HEK293 (cell line): Measurements from ENCODE around the gene FA2H.

Experiments
- CTCF ChIA-PET: fragments of 350-600 bp; formaldehyde crosslinking; extraction: SDS; loops from one replicate; lab custom pipeline; 2021; ENCODE audit warnings: antibody characterized with exemption; lab: Yijun Ruan, JAX
- POLR2A ChIA-PET: fragments of 300-600 bp; formaldehyde crosslinking; extraction: SDS; loops from one replicate; lab custom pipeline; 2020; ENCODE audit warnings: antibody characterized with exemption, inconsistent platforms; lab: Yijun Ruan, JAX
- H3K27ac ChIP-seq: fragments of 200-500 bp; sonication (Bioruptor generic); 2 replicates; pipeline ENCODE4 v1.5.1; 2014; ENCODE audit warnings: low read depth, low read length, control low read depth, inconsistent platforms; ENCODE audit errors: extremely low read depth
- H3K36me3 ChIP-seq, 2 experiments: fragments of 200-500 bp in 1 of 2; sonication (Bioruptor generic) in 1 of 2; 1 replicate in 1 of 2; 2 replicates in 1 of 2; pipeline ENCODE4 v1.5.1; 2014 to 2017; ENCODE audit warnings: inconsistent platforms in 2 of 2, low read length in 2 of 2; ENCODE audit not compliant: control insufficient read depth in 2 of 2, insufficient read depth in 1 of 2
- H3K4me1 ChIP-seq: fragments of 200-500 bp; sonication (Bioruptor generic); 2 replicates; pipeline ENCODE4 v1.5.1; 2014; ENCODE audit warnings: mild to moderate bottlenecking, low read length, inconsistent platforms; ENCODE audit not compliant: control insufficient read depth, insufficient read depth
- H3K4me3 ChIP-seq: 2 replicates; pipeline ENCODE4 v1.5.1; 2011; ENCODE audit warnings: low read depth, mild to moderate bottlenecking, control low read depth, low read length, moderate library complexity
- H3K9me3 ChIP-seq: fragments of 200-500 bp; sonication (Bioruptor generic); 2 replicates; pipeline ENCODE4 v1.5.1; 2014; ENCODE audit warnings: low read depth, low read length, inconsistent platforms; ENCODE audit not compliant: control insufficient read depth, insufficient read depth
- FEZF1 ChIP-seq: fragments of 450-650 bp; formaldehyde crosslinking; IDR thresholded peaks from 2 replicates; pipeline ENCODE4 v1.5.1; 2016; ENCODE audit warnings: missing biosample characterization, missing genetic modification characterization
- GLIS1 ChIP-seq: fragments of 450-650 bp; formaldehyde crosslinking; IDR thresholded peaks from 2 replicates; pipeline ENCODE4 v1.5.1; 2016; ENCODE audit warnings: missing biosample characterization, missing genetic modification characterization
- KLF7 ChIP-seq: fragments of 450-650 bp; formaldehyde crosslinking; IDR thresholded peaks from 2 replicates; pipeline ENCODE4 v1.5.1; 2016; ENCODE audit warnings: missing biosample characterization, missing genetic modification characterization, borderline replicate concordance
- SP3 ChIP-seq: fragments of 450-650 bp; formaldehyde crosslinking; IDR thresholded peaks from 2 replicates; pipeline ENCODE4 v1.5.1; 2016; ENCODE audit warnings: missing biosample characterization, missing genetic modification characterization
- ZNF114 ChIP-seq: fragments of 450-650 bp; formaldehyde crosslinking; IDR thresholded peaks from 2 replicates; pipeline ENCODE4 v1.5.0; 2017; ENCODE audit warnings: missing biosample characterization, missing genetic modification characterization
- ZNF155 ChIP-seq: fragments of 450-650 bp; formaldehyde crosslinking; IDR thresholded peaks from 2 replicates; pipeline ENCODE4 v1.5.1; 2016; ENCODE audit warnings: missing biosample characterization, missing genetic modification characterization
- ZNF157 ChIP-seq: fragments of 450-650 bp; formaldehyde crosslinking; IDR thresholded peaks from 2 replicates; pipeline ENCODE4 v1.5.1; 2016; ENCODE audit warnings: missing biosample characterization, missing genetic modification characterization
- ZNF292 ChIP-seq: fragments of 450-650 bp; formaldehyde crosslinking; IDR thresholded peaks from 2 replicates; pipeline ENCODE4 v1.5.1; 2016; ENCODE audit warnings: low read depth, missing biosample characterization, missing genetic modification characterization, borderline replicate concordance
- ZNF335 ChIP-seq: fragments of 450-650 bp; formaldehyde crosslinking; conservative IDR thresholded peaks from 2 replicates; pipeline ENCODE4 v1.5.1; 2016; ENCODE audit warnings: missing biosample characterization, missing genetic modification characterization
- ZNF354C ChIP-seq: fragments of 450-650 bp; formaldehyde crosslinking; IDR thresholded peaks from 2 replicates; pipeline ENCODE4 v1.5.1; 2016; ENCODE audit warnings: missing biosample characterization, missing genetic modification characterization, low read depth, borderline replicate concordance
- ZNF366 ChIP-seq: fragments of 450-650 bp; formaldehyde crosslinking; conservative IDR thresholded peaks from 2 replicates; pipeline ENCODE4 v1.5.1; 2016; ENCODE audit warnings: missing biosample characterization, missing genetic modification characterization
- ZNF404 ChIP-seq: fragments of 450-650 bp; formaldehyde crosslinking; IDR thresholded peaks from 2 replicates; pipeline ENCODE4 v1.5.1; 2017; ENCODE audit warnings: missing biosample characterization, missing genetic modification characterization
- ZNF473 ChIP-seq: fragments of 450-650 bp; formaldehyde crosslinking; IDR thresholded peaks from 2 replicates; pipeline ENCODE4 v1.5.1; 2017; ENCODE audit warnings: missing biosample characterization, missing genetic modification characterization
- ZNF48 ChIP-seq: fragments of 450-650 bp; formaldehyde crosslinking; IDR thresholded peaks from 2 replicates; pipeline ENCODE4 v1.5.1; 2016; ENCODE audit warnings: missing biosample characterization, missing genetic modification characterization
- ZNF585B ChIP-seq: fragments of 450-650 bp; formaldehyde crosslinking; IDR thresholded peaks from 2 replicates; pipeline ENCODE4 v1.5.1; 2016; ENCODE audit warnings: missing biosample characterization, missing genetic modification characterization
- ZNF670 ChIP-seq: fragments of 450-650 bp; formaldehyde crosslinking; IDR thresholded peaks from 2 replicates; pipeline ENCODE4 v1.5.1; 2016; ENCODE audit warnings: missing biosample characterization, missing genetic modification characterization, low read depth
- ZNF747 ChIP-seq: fragments of 450-650 bp; formaldehyde crosslinking; IDR thresholded peaks from 2 replicates; pipeline ENCODE4 v1.5.1; 2016; ENCODE audit warnings: missing biosample characterization, missing genetic modification characterization
- ZNF76 ChIP-seq: fragments of 450-650 bp; formaldehyde crosslinking; IDR thresholded peaks from 2 replicates; pipeline ENCODE4; 2016; ENCODE audit warnings: low read depth, missing biosample characterization, missing genetic modification characterization, borderline replicate concordance
- ZNF785 ChIP-seq: fragments of 450-650 bp; formaldehyde crosslinking; IDR thresholded peaks from 2 replicates; pipeline ENCODE4 v1.5.1; 2016; ENCODE audit warnings: missing biosample characterization, missing genetic modification characterization
- TF ChIP-seq, protein P1 (sequence below): fragments of 450-650 bp; formaldehyde crosslinking; IDR thresholded peaks from 2 replicates; pipeline ENCODE4 v1.5.1; 2016; ENCODE audit warnings: missing biosample characterization, missing genetic modification characterization
- TF ChIP-seq, protein P2 (sequence below): fragments of 450-650 bp; formaldehyde crosslinking; IDR thresholded peaks from 2 replicates; pipeline ENCODE4 v1.5.1; 2016; ENCODE audit warnings: missing biosample characterization, missing genetic modification characterization, borderline replicate concordance
- TF ChIP-seq, protein P3 (sequence below): fragments of 450-650 bp; IDR thresholded peaks from 2 replicates; pipeline ENCODE4 v1.5.1; 2018; ENCODE audit warnings: missing biosample characterization, mild to moderate bottlenecking, missing genetic modification characterization

The FA2H gene

DNA sequence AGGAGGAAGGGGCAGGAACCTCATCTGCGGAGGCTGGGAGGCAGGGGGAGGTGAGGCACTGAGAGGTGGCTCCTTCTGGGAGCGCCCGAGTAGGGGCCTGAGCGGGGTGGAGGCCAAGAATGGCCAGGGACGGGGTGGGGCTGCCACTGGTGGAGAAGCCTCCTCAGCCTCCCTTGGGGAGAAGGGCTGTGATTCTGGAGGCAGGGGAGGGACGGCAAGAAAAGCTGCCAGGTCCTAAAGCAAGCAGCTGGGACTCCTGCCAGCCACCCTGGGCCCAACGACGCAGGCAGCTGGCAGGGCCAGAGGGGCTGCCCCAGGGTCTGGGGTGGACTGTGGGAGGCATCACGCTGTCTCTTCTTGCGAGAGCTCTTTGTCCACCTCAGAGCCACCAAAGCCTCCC lies 61.3 kb downstream of the FA2H start:
- Histone ChIP-seq H3K4me3 (no peak overlapping the region), H3K9me3 (no peaks in the 10 kb centered on the region), H3K27ac (no peak overlapping the region), H3K4me1 (no peaks in the 10 kb centered on the region), H3K36me3 (no peaks in the 10 kb centered on the region)
- CTCF ChIA-PET: interaction anchor here (0.7 to 4.8 kb wide), 6 partner anchors 11 to 149 kb away, joined by 3 to 94 read pairs (median 8); no protein-coding TSS in a partner anchor
- POLR2A ChIA-PET: no interaction called here
- TF ChIP-seq ZNF155 (tag by site-specific recombination) (no peak), ZNF354C (tag by site-specific recombination) (no peak), ZNF335 (0 out of 2 replicates have a peak, but pooled peaks have one; percentile 23), ZNF292 (tag by site-specific recombination) (no peak)
- TF ChIP-seq, protein P1, sequence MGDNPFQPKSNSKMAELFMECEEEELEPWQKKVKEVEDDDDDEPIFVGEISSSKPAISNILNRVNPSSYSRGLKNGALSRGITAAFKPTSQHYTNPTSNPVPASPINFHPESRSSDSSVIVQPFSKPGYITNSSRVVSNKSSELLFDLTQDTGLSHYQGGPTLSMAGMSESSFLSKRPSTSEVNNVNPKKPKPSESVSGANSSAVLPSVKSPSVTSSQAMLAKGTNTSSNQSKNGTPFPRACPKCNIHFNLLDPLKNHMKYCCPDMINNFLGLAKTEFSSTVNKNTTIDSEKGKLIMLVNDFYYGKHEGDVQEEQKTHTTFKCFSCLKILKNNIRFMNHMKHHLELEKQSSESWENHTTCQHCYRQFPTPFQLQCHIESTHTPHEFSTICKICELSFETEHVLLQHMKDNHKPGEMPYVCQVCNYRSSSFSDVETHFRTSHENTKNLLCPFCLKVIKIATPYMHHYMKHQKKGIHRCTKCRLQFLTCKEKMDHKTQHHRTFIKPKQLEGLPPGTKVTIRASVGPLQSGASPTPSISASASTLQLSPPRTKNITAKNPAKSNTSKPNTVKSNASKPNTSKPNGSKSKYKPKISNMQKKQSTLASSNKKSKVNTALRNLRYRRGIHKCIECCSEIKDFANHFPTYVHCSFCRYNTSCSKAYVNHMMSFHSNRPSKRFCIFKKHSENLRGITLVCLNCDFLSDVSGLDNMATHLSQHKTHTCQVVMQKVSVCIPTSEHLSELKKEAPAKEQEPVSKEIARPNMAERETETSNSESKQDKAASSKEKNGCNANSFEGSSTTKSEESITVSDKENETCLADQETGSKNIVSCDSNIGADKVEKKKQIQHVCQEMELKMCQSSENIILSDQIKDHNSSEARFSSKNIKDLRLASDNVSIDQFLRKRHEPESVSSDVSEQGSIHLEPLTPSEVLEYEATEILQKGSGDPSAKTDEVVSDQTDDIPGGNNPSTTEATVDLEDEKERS (tag by site-specific recombination): no peak

DNA sequence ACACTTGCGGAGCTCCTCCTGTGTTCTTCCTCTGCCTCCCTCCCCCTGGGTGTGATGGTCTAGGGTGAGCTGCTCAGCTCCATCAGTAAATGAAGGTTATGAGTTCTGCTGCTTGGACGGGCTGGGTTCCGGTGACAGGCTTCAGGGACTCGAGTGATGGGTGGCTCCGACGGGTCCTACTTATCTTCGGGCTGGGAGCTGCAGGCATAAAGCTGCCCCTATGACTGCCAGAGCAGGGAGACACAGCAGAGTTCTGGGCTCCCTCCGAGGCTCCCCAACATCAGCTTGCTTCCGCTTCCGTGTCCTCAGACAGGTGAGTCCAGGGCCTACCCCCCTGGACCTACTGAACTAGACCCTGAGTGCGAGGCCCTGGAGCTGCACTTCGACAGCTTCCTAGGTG lies 62.7 kb downstream of the FA2H start:
- POLR2A ChIA-PET: no interaction called here
- TF ChIP-seq ZNF292 (tag by site-specific recombination): no peak
- no peak for TF ChIP-seq ZNF157 (tag by site-specific recombination)
- no peak for TF ChIP-seq GLIS1 (tag by site-specific recombination)
- TF ChIP-seq KLF7 (tag by site-specific recombination): no peak
- no peak for TF ChIP-seq SP3 (tag by site-specific recombination)
- TF ChIP-seq, protein P2, sequence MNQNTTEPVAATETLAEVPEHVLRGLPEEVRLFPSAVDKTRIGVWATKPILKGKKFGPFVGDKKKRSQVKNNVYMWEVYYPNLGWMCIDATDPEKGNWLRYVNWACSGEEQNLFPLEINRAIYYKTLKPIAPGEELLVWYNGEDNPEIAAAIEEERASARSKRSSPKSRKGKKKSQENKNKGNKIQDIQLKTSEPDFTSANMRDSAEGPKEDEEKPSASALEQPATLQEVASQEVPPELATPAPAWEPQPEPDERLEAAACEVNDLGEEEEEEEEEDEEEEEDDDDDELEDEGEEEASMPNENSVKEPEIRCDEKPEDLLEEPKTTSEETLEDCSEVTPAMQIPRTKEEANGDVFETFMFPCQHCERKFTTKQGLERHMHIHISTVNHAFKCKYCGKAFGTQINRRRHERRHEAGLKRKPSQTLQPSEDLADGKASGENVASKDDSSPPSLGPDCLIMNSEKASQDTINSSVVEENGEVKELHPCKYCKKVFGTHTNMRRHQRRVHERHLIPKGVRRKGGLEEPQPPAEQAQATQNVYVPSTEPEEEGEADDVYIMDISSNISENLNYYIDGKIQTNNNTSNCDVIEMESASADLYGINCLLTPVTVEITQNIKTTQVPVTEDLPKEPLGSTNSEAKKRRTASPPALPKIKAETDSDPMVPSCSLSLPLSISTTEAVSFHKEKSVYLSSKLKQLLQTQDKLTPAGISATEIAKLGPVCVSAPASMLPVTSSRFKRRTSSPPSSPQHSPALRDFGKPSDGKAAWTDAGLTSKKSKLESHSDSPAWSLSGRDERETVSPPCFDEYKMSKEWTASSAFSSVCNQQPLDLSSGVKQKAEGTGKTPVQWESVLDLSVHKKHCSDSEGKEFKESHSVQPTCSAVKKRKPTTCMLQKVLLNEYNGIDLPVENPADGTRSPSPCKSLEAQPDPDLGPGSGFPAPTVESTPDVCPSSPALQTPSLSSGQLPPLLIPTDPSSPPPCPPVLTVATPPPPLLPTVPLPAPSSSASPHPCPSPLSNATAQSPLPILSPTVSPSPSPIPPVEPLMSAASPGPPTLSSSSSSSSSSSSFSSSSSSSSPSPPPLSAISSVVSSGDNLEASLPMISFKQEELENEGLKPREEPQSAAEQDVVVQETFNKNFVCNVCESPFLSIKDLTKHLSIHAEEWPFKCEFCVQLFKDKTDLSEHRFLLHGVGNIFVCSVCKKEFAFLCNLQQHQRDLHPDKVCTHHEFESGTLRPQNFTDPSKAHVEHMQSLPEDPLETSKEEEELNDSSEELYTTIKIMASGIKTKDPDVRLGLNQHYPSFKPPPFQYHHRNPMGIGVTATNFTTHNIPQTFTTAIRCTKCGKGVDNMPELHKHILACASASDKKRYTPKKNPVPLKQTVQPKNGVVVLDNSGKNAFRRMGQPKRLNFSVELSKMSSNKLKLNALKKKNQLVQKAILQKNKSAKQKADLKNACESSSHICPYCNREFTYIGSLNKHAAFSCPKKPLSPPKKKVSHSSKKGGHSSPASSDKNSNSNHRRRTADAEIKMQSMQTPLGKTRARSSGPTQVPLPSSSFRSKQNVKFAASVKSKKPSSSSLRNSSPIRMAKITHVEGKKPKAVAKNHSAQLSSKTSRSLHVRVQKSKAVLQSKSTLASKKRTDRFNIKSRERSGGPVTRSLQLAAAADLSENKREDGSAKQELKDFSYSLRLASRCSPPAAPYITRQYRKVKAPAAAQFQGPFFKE (tag by site-specific recombination): no peak
- TF ChIP-seq ZNF785 (tag by site-specific recombination): no peak
- no peak for TF ChIP-seq ZNF48 (tag by site-specific recombination)
- no peak for TF ChIP-seq ZNF473 (tag by site-specific recombination)
- TF ChIP-seq ZNF404 (tag by site-specific recombination): no peak
- TF ChIP-seq ZNF76 (tag by site-specific recombination): no peak
- no peak for TF ChIP-seq ZNF670
- no peak for TF ChIP-seq ZNF114 (tag by site-specific recombination)
- TF ChIP-seq ZNF747 (tag by site-specific recombination): no peak
- TF ChIP-seq ZNF366: no peak
- no peak for TF ChIP-seq ZNF585B (tag by site-specific recombination)
- TF ChIP-seq FEZF1: no peak
- TF ChIP-seq, protein P3, sequence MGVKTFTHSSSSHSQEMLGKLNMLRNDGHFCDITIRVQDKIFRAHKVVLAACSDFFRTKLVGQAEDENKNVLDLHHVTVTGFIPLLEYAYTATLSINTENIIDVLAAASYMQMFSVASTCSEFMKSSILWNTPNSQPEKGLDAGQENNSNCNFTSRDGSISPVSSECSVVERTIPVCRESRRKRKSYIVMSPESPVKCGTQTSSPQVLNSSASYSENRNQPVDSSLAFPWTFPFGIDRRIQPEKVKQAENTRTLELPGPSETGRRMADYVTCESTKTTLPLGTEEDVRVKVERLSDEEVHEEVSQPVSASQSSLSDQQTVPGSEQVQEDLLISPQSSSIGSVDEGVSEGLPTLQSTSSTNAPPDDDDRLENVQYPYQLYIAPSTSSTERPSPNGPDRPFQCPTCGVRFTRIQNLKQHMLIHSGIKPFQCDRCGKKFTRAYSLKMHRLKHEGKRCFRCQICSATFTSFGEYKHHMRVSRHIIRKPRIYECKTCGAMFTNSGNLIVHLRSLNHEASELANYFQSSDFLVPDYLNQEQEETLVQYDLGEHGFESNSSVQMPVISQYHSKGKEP (tag by site-specific recombination): no peak
- Histone ChIP-seq H3K27ac (no peak overlapping the region), H3K4me3 (no peak overlapping the region), H3K9me3 (no peaks in the 10 kb centered on the region), H3K4me1 (no peaks in the 10 kb centered on the region), H3K36me3 (no peaks in the 10 kb centered on the region)
- CTCF ChIA-PET: interaction anchor here (1.4 to 4.8 kb wide), 6 partner anchors 12 to 153 kb away, joined by 4 to 94 read pairs (median 11); partner anchors contain the start of gene FA2H
